ENCODE results near the gene CPNE6. TPM values are rescaled to one million over a fixed set of nuclear protein-coding genes. Genes with fewer than 3 reads are reported as not detected.

CPNE6 gene
- total RNA-seq, 2 donors from 2014 or later, result 0.24 TPM; not detected in 1

DNA sequence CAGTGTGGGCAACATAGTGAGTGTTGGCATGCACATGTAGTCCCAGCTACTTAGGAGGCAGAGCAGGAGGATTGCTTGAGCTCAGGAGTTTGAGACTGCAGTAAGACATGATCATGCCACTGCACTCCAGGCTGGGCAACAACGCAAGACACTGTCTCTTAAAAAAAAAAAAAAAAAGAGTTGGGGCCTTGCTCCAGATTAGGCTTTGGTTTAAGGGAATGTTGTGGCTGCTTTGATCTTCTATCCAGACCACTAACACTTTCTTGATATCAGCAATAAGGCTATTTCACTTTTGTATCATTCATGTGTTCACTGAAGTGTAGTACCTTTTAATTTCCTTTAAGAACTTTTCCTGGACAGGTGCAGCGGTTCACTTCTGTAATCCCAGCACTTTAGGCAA lies 56.3 kb downstream of the CPNE6 start:
- H3K27ac ChIP-seq, result no peak overlapping the region
- no peaks in the 10 kb centered on the region for H3K9me3 ChIP-seq
- H3K36me3 ChIP-seq, result peaks cover 9% of the 10 kb centered on the region
- no peaks in the 10 kb centered on the region for H3K27me3 ChIP-seq
- H3K4me1 ChIP-seq, result peaks cover 0 to 24% of the 10 kb centered on the region in 2 donors
- no peak for DNase-seq (ENCODE audit: low spot score)
- H3K4me3 ChIP-seq, result no peak overlapping the region
- TF ChIP-seq, protein P1, sequence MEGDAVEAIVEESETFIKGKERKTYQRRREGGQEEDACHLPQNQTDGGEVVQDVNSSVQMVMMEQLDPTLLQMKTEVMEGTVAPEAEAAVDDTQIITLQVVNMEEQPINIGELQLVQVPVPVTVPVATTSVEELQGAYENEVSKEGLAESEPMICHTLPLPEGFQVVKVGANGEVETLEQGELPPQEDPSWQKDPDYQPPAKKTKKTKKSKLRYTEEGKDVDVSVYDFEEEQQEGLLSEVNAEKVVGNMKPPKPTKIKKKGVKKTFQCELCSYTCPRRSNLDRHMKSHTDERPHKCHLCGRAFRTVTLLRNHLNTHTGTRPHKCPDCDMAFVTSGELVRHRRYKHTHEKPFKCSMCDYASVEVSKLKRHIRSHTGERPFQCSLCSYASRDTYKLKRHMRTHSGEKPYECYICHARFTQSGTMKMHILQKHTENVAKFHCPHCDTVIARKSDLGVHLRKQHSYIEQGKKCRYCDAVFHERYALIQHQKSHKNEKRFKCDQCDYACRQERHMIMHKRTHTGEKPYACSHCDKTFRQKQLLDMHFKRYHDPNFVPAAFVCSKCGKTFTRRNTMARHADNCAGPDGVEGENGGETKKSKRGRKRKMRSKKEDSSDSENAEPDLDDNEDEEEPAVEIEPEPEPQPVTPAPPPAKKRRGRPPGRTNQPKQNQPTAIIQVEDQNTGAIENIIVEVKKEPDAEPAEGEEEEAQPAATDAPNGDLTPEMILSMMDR (IDR thresholded peaks at IDR 0.05), result no peak

Other genes with a start within 250 kb of the CPNE6 start
- 10 to 100 TPM; 29.6 to 38.8 TPM for gene DHRS4, start 117.8 kb upstream of the CPNE6 start, total RNA-seq
- gene DHRS4L2, start 82.6 kb upstream of the CPNE6 start, total RNA-seq, result 10 to 100 TPM; 10.6 to 17.6 TPM
- gene CARMIL3, start 19.6 kb upstream of the CPNE6 start, total RNA-seq, result not detected
- gene PCK2, start 22.7 kb downstream of the CPNE6 start, total RNA-seq, result 10 to 100 TPM in 1 of 2 donors, 1 to 10 TPM in 1; 1.8 to 10.7 TPM
- gene DCAF11, start 43.2 kb downstream of the CPNE6 start, total RNA-seq, result 10 to 100 TPM; 54.1 to 69.8 TPM
- gene NRL, start 43.4 kb downstream of the CPNE6 start, total RNA-seq, result 1 to 10 TPM; 2.5 to 5.0 TPM
- gene FITM1, start 59.1 kb downstream of the CPNE6 start, total RNA-seq, result 100 to 1,000 TPM in 1 of 2 donors, 10 to 100 TPM in 1; 74.3 to 180 TPM
- 100 to 1,000 TPM in 1 of 2 donors, 10 to 100 TPM in 1; 72.9 to 112 TPM for gene PSME1, start 64.6 kb downstream of the CPNE6 start, total RNA-seq
- gene EMC9, start 70.0 kb downstream of the CPNE6 start, total RNA-seq, result 10 to 100 TPM in 1 of 2 donors, 1 to 10 TPM in 1; 9.9 to 16.8 TPM
- 10 to 100 TPM; 23.1 to 40.6 TPM for gene PSME2, start 75.0 kb downstream of the CPNE6 start, total RNA-seq
- gene RNF31, start 75.9 kb downstream of the CPNE6 start, total RNA-seq, result 10 to 100 TPM; 24.1 to 47.5 TPM
- 10 to 100 TPM; 29.2 to 33.1 TPM for gene IRF9, start 89.7 kb downstream of the CPNE6 start, total RNA-seq
- 1 to 10 TPM; 3.8 to 5.6 TPM for gene REC8, start 100.5 kb downstream of the CPNE6 start, total RNA-seq
- gene IPO4, start 117.3 kb downstream of the CPNE6 start, total RNA-seq, result 10 to 100 TPM; 12.1 to 15.7 TPM
- 10 to 100 TPM; 23.5 to 42.7 TPM for gene TM9SF1, start 123.9 kb downstream of the CPNE6 start, total RNA-seq
- gene TSSK4, start 134.1 kb downstream of the CPNE6 start, total RNA-seq, result not detected
- gene CHMP4A, start 141.9 kb downstream of the CPNE6 start, total RNA-seq, result 10 to 100 TPM; 31.6 to 63.0 TPM
- gene MDP1, start 144.5 kb downstream of the CPNE6 start, total RNA-seq, result 10 to 100 TPM; 15.5 to 19.7 TPM
- gene NEDD8, start 160.8 kb downstream of the CPNE6 start, total RNA-seq, result 100 to 1,000 TPM; 184 to 206 TPM
- gene GMPR2, start 161.4 kb downstream of the CPNE6 start, total RNA-seq, result 10 to 100 TPM; 28.1 to 31.7 TPM
- gene TINF2, start 171.1 kb downstream of the CPNE6 start, total RNA-seq, result 10 to 100 TPM; 28.2 to 36.3 TPM
- 10 to 100 TPM; 11.9 to 36.9 TPM for gene TGM1, start 191.6 kb downstream of the CPNE6 start, total RNA-seq
- 10 to 100 TPM; 21.3 to 22.2 TPM for gene RABGGTA, start 200.0 kb downstream of the CPNE6 start, total RNA-seq
- 10 to 100 TPM; 10.1 to 13.7 TPM for gene DHRS1, start 228.2 kb downstream of the CPNE6 start, total RNA-seq
- gene NOP9, start 228.3 kb downstream of the CPNE6 start, total RNA-seq, result 10 to 100 TPM; 13.9 to 15.5 TPM
- gene CIDEB, start 236.4 kb downstream of the CPNE6 start, total RNA-seq, result 1 to 10 TPM; 2.0 to 6.6 TPM
- gene LTB4R2, start 238.6 kb downstream of the CPNE6 start, total RNA-seq, result 1 to 10 TPM in 1 of 2 donors, under 1 TPM in 1; 0.98 to 1.4 TPM
- 1 to 10 TPM; 1.9 to 3.0 TPM for gene LTB4R, start 239.9 kb downstream of the CPNE6 start, total RNA-seq